Measurements from ENCODE around the gene TRPM1.
"Not testable (repeated sequence)": the region's sequence is repeated elsewhere in the genome, so short reads cannot be mapped to it uniquely, and the experiment has no call there.

TRPM1 gene

DNA sequence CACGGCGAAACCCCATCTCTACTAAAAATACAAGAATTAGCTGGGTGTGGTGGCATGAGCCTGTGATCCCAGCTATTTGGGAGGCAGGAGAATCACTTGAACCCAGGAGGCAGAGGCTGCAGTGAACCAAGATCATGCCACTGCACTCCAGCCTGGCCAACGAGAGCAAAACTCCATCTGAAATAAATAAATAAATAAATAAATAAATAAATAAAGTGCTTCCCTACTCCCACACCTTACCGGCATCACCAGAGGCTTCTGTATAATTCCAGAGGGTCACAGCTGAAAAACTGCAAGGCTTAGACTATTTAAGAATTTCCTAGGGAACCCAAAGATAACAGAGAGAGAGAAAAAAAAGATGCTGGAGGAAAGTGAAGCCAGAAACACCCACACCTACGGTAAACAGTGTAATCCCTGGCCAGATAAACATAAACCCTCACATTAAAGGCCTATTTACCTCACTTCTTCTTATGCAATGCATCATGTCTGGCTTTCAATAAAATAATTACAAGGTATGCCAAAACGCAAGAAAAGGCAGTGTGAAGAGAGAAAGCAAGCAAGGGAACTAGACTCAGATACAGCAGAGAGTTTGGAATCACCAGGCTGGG is 15.0 kb upstream of the TRPM1 start:
- DNase-seq: no peak

DNA sequence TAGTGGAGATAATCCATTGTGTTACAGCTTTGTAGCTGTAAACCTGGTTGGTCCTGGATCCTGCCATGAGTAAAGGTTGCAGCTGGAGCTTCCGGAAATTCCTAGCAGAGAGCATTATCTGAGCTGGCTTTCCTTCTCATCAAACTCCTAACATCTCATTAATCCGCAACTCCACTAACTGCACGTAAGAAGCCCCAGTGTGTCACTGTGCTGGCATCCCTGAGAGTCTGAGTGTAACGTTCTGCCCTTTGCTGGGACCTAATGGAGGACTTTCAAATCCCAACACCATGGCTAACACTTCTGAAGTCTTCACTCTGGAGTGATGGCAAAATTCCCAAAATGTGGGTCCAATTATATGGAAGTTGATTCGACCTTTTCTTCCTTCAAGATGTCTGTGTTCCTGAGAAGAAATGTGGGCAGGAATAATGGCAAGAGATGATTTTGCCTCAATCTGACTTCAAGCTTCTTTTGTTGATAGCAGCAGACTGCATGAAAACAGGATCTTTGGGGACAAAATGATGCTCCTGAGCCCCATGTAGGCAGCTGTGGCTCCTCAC is 9.6 kb upstream of the TRPM1 start:
- no peak for DNase-seq

DNA sequence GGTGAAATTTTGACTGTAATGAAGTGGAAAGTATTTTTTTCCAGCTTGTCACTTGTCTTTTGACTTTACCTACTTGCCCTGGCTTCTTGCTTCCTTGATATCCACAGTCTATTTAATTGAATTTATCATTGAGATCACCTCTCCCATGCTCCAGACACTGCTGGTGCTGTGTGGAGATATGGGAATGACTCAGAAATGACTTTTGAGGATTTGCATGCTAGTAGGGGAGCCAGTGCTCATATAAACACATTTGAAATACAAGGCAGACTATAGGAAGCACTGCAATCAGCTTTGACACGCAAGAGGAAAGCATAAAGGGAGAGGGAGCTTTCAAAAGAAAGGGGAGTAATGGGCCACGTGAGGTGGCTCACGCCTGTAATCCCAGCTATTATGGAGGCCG is 7.3 kb upstream of the TRPM1 start:
- DNase-seq: no peak

DNA sequence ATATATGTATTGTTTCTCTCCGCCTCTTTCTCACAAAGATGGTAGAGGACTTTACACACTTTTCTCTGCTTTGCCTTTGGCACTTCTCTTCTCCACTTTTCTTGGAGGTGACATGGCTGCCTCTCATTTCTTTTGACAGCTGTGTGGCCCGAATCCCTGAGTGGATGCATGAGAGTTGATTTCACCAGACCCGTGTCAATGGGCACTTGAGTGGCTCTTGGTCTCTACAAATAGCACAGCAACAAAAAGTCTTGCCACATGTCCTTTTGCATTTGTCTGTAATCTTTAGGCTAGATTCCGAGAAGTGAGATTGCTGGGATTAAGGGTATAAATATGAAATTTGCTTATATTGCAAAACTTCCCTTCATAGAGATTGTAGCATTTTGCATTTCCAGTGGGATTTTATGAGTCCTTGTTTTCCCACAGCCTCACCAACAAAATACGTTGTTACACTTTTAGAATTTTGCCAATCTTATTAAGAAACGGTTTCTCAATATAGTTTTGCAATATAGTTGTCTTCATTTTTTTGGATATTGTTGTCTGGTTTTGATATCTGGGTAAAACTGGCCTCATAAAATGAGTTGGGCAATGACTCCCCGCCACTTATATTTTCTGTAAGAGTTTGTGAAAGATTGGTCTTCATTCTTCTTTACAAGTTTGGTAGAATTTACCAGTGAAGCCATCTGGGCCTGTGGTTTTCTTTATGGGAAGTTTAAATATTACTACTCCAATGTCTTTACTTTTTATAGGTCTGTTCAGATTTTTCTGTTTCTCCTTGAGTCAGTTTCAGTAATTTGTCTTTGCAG is 5.2 kb upstream of the TRPM1 start:
- no peak for DNase-seq

DNA sequence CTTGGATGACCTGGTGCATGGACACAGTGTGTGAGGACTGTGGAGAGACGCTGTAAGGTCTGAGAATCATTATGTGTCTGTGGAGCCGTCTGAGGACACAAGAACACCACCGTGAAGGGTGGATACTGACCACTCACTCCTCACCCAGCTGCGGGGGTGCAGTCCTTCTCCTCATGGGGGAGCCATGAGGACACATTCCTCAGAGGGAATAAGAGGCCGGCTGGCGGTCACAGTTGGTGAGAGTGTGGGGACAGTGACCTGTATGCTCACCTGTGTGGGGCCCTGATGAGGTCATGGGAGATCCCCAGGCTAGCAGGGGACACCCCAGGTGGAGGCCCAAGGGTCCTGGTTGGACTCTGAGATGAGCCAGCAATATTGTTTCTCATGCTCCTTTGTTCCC is 2.5 kb upstream of the TRPM1 start:
- no peak for DNase-seq

DNA sequence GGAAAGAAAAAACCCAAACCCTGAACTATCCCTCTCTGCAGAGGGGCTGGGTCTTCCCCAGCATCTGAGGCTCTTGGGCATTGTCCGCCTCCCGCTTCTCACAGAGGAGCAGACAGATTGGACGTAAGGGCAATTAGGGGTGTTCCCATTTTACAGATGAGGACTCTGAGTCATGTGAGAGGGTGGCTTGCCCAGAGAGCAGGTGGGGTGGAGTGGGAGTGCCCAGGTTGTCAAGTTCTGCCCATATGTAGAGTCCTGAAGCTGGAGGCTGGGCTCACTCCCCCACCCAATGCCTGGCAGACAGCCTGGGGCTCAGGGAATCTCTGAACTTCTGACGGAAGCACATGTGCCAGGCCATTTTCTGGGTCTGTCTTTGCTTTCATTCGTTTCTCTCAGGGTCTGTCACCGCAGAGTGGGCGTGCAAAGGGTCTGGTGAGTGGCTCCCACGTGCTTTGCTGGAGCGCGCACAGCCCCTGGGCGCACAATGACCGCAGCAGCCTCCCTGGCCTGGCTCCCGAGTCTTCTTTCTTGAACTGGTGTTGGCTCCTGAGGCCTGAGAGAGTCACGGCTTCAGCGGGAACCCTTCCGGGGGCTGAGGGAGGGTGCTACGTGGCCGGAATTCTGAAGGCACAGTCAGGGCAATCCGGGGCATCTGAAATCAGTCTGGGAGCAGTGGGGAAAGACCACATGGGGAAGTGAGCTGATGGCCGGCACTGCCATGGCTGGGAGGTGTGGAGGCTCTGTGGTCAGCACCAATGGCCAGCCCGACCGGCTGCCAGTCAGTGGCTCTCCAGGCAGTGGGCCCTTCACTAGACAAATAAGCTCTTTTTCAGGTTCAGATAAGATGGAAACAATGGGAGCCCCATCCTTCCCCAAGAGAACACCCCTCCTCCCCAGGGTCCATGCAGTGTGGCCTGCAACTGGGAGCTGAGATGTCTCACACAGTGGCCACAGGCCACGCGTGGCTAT is 1.1 kb upstream of the TRPM1 start:
- no peak for DNase-seq

DNA sequence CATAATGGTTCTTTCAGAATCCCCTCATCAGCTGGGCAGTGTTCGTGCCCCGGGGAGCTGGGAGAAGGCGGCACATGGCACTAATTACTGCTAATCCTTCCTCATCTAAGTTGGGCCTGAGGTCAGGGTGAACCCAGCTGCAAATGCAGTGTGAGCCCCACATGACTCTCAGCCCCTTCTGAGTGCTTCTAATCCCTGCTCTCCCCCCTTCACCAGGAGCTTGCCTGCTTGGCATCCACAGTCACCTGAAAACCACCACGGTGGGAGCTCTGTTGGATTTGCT is 455 bp upstream of the TRPM1 start:
- no peak for DNase-seq

DNA sequence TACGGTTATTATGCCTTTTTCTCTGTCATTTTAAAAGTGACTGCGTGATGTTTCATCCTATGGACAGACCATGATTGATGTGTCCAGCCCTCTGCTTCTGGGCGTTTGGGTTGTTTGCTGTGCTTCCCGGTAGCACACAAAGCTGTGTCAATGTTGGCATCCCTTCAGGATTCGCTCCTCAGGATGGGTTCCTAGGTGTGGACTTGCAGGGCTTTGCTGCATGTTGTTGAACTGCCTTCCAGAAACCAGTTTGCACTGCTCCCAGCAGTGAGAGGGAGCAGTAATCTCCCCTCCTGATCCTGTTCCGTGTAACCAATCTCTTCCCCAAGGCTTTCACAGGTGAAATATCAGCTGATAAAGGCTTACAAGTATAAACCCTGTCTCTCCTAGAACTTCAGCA is 787 bp downstream of the TRPM1 start:
- no peak for DNase-seq

DNA sequence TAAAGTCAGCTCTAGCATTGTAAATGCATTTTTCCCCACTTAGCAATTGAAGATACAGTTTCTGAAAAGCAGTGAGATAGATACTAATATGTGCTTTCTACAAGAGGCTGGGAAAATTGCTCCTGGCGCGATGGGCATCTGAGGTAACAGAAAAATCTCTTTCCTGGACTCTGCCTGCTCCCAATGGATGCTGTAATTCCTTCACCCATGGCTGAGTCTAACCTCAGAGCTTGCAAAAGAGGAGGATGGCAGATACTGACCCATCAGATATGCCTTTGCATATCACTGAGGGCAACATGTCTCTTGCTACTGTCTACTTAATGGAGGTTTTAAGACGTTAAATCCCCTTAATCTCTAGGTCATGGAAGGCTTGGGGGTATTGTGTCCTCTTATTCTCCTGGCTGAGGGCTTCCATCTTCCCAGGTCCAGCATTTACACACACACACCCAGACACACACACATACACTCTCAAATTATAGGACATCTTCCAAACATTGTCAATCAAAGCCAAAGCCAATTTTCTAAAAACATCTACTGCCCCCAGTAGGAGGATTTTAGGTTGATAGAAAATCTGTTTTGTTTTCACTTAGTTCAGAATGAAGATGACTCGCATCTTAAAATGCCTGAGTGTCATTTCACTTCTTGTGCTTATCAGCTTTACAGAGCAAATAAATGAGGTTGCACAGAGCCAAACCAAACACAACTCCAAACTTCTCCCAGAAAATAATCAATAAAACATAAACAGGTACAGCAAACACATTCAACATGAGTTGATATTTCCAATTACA is 2.4 kb downstream of the TRPM1 start:
- DNase-seq: no peak

DNA sequence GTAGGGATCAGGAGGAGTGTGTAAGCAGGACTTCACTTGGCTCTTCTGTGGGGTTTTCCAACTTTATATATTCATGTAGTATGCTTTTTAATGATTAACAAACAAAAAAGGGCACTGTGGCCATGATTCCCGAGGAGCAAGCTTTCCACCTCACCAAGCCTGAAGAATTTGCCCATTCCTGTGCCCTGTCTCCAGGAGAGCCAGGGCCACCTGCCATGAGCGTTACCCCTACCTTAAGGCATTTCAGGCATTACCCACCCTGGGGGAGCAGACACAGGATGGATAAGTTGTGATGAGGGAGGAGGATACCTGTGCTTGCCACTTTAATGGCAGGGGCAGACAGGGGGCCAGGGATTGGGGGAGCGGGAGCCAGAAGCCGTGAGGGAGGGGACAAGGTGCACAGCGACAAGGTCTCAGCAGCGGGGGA is 3.0 kb downstream of the TRPM1 start:
- no peak for DNase-seq

DNA sequence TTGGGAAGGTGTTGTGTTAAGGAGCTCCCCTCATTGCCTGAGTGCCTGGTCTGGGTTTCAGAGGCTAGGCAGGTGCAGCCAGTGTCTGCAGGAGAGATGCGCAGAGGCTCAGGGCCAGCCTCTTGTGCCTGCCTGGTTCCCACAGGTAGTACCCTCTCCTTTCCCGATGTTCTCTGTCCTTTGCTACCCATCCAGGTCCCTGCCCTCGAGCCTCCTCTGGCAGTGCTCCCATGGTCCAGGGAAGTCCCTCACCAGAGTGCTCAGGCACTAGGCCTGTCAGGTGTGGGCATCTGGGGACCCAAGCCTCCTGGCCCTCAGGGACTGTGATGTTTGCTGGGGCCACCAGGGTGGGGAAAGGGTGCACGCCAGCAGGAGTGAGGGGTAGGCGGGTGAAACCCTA is 5.0 kb downstream of the TRPM1 start:
- no peak for DNase-seq

DNA sequence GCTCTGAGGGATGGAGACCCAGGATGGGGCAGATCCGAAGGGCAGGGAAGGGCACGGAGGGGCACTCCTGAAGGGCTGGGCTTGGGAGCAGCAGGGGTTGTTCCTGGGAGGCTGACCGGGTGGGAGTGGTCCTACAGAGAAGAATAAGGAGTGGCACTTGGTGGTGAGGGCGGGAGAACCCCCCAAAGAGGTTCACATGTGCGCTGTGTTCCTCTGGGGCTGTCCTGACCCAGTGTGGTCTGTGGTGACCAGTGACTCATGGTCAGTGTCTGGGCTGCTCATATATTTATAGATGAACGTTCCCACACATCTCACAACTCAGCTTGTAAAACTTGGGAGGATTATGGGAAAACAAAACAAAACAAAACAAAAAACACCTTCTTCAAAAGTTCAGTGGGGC is 10.0 kb downstream of the TRPM1 start:
- DNase-seq: no peak

DNA sequence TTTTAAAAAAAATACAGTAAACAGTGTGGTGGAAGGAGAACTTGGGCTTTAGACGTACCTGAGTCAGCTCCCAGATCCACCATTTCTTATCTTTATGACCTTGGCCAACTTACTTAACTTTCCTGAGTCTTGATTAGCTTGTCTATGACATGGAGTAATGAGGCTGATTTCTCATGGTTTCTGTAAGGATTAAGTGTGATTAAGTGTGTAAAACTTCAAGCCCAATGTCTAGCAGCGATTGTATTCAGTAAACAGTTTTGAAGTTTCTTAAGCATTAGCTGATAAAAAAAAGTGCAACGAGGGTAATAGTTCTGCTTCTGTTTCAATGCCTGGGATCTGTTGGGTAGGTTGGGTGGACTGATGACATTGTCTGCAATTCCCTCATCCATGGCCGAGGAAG is 10.8 kb downstream of the TRPM1 start:
- DNase-seq: no peak

DNA sequence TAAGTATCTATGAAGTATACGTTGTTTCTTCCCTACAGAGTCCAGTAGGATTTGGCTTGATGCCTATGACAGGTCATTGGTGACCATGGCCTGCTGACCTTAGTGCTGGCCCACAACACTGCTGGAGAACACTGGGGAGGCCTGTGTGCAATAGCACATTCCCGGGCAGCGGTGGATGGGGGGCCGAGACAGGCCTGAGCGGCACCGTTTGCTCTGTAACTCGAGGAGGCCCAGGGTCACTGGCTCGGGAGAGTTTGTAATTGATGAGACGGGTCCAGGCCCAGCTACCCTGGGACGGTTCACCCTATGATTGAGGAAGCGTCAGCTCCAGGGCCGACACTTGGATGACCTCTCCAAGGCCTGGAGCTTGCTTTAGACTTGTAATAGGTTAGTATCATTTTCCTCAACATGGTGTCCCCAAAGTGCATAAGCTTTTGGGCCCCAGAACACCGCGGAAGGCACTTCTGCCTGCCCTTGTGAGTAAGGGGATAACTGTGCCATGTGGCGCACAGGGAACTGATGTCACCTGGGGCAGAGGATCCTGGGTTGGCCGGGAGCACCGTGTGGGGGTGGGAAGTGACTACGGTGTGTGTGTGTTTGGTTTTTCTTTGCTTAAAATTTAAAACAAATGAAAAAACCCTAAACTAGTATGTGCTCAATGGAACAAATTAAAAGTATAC is 12.0 kb downstream of the TRPM1 start:
- DNase-seq: no peak

DNA sequence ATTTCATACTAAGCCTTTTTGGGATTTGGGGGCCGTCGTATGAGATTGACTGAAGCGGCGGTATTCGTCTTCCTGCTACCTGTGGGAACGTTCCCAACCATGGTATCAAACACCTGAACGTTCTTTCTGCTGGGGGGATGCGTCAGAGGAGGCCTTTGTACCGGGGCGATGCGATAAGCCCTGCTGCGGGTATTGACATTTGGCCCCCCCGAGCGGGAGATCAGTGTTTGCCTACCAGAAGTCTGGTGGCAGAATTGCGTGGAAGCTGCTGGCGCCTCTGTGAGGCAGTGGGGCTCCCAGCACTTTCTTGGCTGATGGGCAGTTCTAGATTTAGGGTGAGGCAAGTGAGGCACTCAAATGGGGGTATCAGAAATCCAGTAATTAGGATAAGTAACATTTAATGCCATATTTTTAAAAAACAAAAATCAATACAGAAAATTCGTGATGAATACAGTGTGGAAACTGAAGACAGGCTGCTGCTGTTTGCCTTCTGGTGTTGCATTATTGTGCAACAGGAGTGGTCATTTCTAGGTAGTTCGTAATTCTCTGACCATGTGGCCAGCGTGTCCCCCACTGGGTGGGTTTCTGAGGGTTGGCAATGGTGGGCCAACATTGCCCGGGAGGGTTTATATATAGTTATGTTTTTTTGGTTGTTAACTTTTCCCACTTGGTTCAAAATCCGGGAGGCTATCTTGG is 12.7 kb downstream of the TRPM1 start:
- no peak for DNase-seq

DNA sequence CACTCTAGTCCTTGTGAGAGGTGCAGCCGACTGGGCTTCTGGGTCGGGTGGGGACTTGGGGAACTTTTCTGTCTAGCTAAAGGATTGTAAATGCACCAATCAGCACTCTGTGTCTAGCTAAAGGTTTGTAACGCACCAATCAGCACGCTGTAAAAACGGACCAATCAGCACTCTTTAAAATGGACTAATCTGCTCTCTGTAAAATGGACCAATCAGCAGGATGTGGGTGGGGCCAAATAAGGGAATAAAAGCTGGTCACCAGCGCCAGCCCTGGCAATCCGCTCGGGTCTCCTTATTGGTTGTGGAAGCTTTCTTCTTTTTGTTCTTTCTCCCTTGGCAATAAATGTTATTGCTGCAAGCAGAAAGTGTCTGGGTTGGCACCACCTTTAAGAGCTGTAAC is 13.5 kb downstream of the TRPM1 start:
- DNase-seq: not testable (repeated sequence)

DNA sequence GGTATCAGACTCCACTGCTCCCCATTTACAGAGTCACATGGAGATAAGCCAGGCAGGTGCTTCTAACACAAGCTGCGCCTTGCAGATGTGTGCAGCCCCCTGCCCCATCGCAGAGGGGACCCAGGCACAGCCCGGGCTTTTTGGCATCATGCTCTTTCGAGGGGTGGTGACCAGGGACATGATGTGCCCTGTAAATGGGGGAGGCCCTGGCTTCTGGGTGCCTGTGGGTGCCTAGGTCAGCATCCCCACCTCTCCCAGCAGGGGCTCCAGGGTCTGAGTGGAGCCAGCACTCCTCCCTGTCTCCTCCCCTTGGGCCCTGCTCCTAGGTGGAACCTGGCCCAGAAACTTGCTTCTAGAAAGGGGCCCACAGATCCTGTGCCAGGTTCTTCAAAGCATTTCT is 15.2 kb downstream of the TRPM1 start:
- DNase-seq: no peak

DNA sequence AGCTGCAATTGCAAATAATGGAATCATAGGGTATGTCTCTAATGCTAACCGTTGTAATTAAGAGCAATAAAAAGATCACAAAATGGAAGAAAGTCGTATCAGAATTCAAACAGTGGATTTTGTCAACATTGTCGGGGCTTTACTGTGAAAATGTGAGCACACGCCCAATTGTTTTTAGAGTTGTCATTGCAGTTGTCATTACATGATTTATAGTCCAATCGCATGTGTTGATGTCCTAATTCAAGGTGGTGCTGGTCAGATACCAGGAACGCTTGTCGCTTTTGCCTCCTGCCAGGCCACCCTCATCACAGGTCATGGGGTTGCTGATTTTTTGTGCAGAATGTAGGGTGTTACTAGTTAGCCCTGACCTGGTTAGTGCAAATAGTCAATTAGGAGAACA is 16.2 kb downstream of the TRPM1 start:
- no peak for DNase-seq

DNA sequence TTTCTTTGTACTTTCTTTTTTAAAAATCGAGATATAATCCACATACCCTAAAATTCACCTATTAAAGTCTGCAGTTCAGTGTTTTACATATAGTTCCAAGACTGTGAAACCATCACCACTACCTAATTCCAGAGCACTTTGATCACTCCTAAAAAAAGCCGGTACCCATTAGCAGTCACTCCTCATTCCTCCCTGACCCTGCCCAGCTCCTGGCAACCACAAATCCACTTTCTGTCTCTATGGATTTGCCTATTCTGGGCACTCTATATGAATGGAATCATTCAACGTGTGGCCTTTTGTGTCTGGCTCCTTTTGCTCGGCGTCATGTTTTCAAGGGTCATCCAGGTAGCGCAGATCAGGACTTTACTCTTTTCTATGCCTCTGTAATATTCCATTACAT is 17.3 kb downstream of the TRPM1 start:
- DNase-seq: no peak

DNA sequence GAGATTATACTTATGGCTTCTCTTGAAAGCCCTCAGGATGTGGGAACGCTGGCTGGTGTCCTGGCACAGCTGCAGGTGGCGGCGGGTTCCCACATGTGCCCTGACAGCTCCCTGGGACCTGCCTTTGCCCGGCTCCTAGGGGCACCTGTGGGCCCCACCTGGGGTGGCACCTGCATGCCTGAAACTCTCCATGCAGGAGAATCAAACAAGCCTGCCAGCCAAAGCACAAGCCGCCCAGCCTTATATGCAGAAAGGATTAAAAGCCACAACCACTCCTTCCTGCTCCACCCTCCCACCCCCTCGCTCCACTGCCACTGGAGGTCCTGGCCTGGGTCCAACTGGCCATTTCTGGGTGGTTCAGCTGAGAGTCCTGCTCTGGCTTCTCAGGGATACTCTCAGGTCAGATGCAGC is 18.1 kb downstream of the TRPM1 start:
- no peak for DNase-seq

DNA sequence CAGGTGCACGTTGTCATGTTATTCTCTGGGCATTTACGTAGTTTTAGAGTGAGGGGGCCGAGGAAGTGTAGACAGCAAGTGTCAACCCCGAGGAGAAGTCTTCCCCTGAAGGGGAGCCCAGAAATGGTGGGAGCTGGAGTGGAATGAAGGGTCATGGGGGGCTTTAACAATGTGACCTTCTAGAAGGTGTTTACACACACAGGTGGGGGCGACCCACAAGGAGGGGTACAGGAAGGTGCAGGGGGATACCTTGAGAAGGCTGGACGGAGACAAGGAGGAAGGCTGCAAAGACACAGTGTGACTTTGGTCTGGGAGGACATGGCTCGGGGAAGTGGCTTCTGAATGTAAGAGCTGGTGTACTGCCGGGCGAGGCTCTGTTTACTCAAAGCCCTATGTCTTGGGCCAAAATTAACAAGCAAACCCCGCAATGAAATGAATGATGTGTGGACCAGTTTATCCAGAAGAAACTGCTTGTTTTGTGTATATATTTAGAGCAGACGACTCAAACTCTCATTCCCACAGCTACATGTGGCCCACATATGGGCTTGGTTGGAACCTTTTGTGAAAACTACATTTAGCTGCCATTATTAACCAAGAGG is 18.7 kb downstream of the TRPM1 start:
- DNase-seq: no peak
